Measurements from ENCODE around the gene BASP1.

DNA sequence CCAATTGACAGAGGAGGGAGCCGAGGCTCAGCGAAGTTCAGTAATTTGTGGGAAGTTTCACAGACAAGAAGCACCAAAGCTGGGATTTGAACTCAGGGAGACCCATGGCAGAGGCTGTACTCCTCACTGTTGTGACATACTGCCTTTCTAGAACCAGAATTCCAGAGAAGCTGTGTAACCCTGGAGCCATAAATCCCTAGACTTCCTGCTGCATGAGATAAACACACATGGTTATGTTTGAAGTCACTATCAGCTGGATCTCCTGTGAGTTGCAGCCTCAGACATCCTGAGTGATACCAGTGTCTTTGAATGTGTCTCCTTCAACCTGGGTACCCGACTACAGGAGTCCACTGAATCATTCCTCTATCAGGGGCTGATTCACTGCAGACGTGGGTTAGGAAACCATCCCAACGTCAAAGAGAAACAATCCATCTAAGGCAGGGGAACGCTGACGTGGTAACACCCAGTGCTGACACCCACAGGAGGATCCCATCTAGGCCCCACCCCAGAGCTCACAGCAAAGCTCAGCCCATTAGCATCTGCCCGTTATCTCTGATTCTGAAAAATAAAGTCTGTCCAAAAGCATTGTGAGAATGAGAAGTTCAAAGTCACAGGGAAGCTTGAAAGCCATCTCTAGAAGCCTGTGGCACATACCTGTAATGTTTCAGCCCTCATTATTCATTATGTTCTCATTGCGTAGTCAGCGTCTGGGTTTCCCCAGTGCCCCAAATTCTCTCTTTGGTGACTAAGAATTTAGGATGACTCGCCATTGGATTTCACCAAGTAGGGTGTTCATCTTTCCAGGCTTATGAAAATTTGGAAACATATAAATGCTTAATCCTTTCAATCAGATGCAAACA, 36.3 kb upstream of the BASP1 start:
- TF ChIP-seq POLR2A (IDR thresholded peaks at IDR 0.05) = no peak
- TF ChIP-seq, protein P1, sequence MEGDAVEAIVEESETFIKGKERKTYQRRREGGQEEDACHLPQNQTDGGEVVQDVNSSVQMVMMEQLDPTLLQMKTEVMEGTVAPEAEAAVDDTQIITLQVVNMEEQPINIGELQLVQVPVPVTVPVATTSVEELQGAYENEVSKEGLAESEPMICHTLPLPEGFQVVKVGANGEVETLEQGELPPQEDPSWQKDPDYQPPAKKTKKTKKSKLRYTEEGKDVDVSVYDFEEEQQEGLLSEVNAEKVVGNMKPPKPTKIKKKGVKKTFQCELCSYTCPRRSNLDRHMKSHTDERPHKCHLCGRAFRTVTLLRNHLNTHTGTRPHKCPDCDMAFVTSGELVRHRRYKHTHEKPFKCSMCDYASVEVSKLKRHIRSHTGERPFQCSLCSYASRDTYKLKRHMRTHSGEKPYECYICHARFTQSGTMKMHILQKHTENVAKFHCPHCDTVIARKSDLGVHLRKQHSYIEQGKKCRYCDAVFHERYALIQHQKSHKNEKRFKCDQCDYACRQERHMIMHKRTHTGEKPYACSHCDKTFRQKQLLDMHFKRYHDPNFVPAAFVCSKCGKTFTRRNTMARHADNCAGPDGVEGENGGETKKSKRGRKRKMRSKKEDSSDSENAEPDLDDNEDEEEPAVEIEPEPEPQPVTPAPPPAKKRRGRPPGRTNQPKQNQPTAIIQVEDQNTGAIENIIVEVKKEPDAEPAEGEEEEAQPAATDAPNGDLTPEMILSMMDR (IDR thresholded peaks at IDR 0.05) = no peak
